Measurements from ENCODE around the gene ACYP1.

- TF ChIP-seq EZH2 (IDR thresholded peaks at IDR 0.05; ENCODE audit: low read length, missing control alignments) (no peak), CTCF (conservative IDR thresholded peaks at IDR 0.05 in 1 of 2, IDR thresholded peaks at IDR 0.05 in 1 of 2; ENCODE audit: low read depth in 1 of 2, low read length in 2 of 2) (no peak)
Observed at GRCh38 chr14:75066691-75067090, 2.9 kb upstream of the ACYP1 start.

All from fibroblast of lung (primary cell).